GM12878 (cell line): ENCODE results near the gene BHLHE23.

Source experiments
- EGR1 ChIP-seq, 2 experiments: IDR thresholded peaks; 1 replicate in 1 of 2; 2 replicates in 1 of 2; pipeline ENCODE4 v1.6.1; 2011 to 2012; ENCODE audit warnings: low read depth in 2 of 2, low read length in 2 of 2, borderline replicate concordance in 1 of 2, mild to moderate bottlenecking in 1 of 2, moderate library complexity in 1 of 2
- EZH2 ChIP-seq: IDR thresholded peaks from 2 replicates; pipeline ENCODE4 v1.6.1; 2012; ENCODE audit warnings: low read depth, mild to moderate bottlenecking, control low read depth, inconsistent platforms, low read length, borderline replicate concordance; ENCODE audit not compliant: control insufficient read depth
- FOXM1 ChIP-seq: IDR thresholded peaks from 2 replicates; pipeline ENCODE4 v1.6.1; 2012; ENCODE audit warnings: low read depth, mild to moderate bottlenecking, inconsistent platforms, low read length, moderate library complexity
- MYC ChIP-seq: IDR thresholded peaks from 2 replicates; pipeline ENCODE4 v1.6.1; 2011; ENCODE audit warnings: mild to moderate bottlenecking, low read length, moderate library complexity, inconsistent platforms; ENCODE audit not compliant: insufficient read depth, insufficient replicate concordance, insufficient read length, severe bottlenecking
- POLR2AphosphoS5 ChIP-seq: IDR thresholded peaks from 2 replicates; pipeline ENCODE4 v1.6.1; 2011; ENCODE audit warnings: mild to moderate bottlenecking, low read length, inconsistent platforms
- TF ChIP-seq, protein P1 (sequence below), 3 experiments: IDR thresholded peaks in 2 of 3; conservative IDR thresholded peaks in 1 of 3; 2 replicates each; pipeline ENCODE4 v1.5.1; 2011; ENCODE audit warnings: low read depth in 3 of 3, low read length in 3 of 3, mild to moderate bottlenecking in 3 of 3, control low read depth in 2 of 3, moderate library complexity in 2 of 3, inconsistent platforms in 1 of 3, mixed read lengths in 1 of 3; ENCODE audit not compliant: control insufficient read depth in 2 of 3, insufficient read depth in 1 of 3; ENCODE audit errors: extremely low read depth in 1 of 3
- TF ChIP-seq, protein P2 (sequence below): IDR thresholded peaks from 2 replicates; pipeline ENCODE4 v1.6.1; 2011; ENCODE audit warnings: mild to moderate bottlenecking, low read depth, low read length, moderate library complexity; ENCODE audit not compliant: insufficient replicate concordance

DNA sequence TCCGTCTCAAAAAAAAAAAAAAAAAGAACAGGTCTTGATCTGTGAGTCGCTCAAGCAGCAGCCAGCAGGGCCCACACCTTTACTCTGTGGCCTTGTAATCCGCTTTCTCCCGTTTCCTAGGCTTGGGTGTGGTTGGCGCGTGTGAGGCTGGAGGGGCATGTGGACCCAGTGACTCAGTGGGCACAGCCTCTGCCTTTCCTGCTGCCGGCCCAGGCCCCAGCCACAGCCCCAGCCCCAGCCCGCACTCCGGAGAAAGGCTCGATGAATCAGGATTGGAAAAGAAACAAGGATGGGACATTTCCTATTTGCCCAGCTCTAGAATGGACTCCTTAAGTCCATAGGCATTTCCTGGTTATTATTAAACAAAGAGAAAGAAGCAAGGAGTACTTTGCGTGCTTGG is 4.3 kb downstream of the BHLHE23 start:
- TF ChIP-seq EGR1 (IDR thresholded peaks at IDR 0.05; ENCODE audit: borderline replicate concordance in 1 of 2, low read depth in 2 of 2, low read length in 2 of 2) (no peak), EZH2 (no peak), FOXM1 (no peak), POLR2AphosphoS5 (no peak), MYC (no peak)
- TF ChIP-seq, protein P1, sequence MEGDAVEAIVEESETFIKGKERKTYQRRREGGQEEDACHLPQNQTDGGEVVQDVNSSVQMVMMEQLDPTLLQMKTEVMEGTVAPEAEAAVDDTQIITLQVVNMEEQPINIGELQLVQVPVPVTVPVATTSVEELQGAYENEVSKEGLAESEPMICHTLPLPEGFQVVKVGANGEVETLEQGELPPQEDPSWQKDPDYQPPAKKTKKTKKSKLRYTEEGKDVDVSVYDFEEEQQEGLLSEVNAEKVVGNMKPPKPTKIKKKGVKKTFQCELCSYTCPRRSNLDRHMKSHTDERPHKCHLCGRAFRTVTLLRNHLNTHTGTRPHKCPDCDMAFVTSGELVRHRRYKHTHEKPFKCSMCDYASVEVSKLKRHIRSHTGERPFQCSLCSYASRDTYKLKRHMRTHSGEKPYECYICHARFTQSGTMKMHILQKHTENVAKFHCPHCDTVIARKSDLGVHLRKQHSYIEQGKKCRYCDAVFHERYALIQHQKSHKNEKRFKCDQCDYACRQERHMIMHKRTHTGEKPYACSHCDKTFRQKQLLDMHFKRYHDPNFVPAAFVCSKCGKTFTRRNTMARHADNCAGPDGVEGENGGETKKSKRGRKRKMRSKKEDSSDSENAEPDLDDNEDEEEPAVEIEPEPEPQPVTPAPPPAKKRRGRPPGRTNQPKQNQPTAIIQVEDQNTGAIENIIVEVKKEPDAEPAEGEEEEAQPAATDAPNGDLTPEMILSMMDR (IDR thresholded peaks at IDR 0.05 in 2 of 3, conservative IDR thresholded peaks at IDR 0.05 in 1 of 3; ENCODE audit: control insufficient read depth in 2 of 3, extremely low read depth in 1 of 3, insufficient read depth in 1 of 3, low read depth in 3 of 3, low read length in 3 of 3) = no peak
- TF ChIP-seq, protein P2, sequence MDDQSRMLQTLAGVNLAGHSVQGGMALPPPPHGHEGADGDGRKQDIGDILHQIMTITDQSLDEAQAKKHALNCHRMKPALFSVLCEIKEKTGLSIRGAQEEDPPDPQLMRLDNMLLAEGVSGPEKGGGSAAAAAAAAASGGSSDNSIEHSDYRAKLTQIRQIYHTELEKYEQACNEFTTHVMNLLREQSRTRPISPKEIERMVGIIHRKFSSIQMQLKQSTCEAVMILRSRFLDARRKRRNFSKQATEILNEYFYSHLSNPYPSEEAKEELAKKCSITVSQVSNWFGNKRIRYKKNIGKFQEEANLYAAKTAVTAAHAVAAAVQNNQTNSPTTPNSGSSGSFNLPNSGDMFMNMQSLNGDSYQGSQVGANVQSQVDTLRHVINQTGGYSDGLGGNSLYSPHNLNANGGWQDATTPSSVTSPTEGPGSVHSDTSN = no peak
